Memory B cell (primary cell): ENCODE measurements around the gene EYS.
"Not testable (repeated sequence)": the region's sequence is repeated elsewhere in the genome, so short reads cannot be mapped to it uniquely, and the experiment has no call there.

ENCODE experiments used
- ATAC-seq: fragments of 150-1000 bp; cut with Tn5 transposase; 2 replicates; pipeline ENCODE4 v1.10.0; 2021; ENCODE audit warnings: low read depth, mild to moderate bottlenecking, moderate library complexity
- DNase-seq, 2 donors: peaks; one replicate each; pipeline ENCODE4 v3.0.0; 2022; ENCODE audit warnings: low spot score in 2 of 2
- H3K27ac Mint-ChIP-seq: one replicate; pipeline ENCODE4 v1.8.0; 2022; ENCODE audit warnings: mild to moderate bottlenecking, moderate library complexity, mixed read lengths
- H3K27me3 Mint-ChIP-seq: one replicate; pipeline ENCODE4 v1.8.0; 2022; ENCODE audit warnings: mixed read lengths
- H3K36me3 Mint-ChIP-seq: one replicate; pipeline ENCODE4 v1.8.0; 2022; ENCODE audit warnings: mild to moderate bottlenecking, mixed read lengths
- H3K4me1 Mint-ChIP-seq: one replicate; pipeline ENCODE4 v1.8.0; 2022; ENCODE audit warnings: mixed read lengths
- H3K4me3 Mint-ChIP-seq: one replicate; pipeline ENCODE4 v1.8.0; 2022; ENCODE audit warnings: mild to moderate bottlenecking, moderate library complexity, mixed read lengths
- H3K9me3 Mint-ChIP-seq: one replicate; pipeline ENCODE4 v1.8.0; 2022; ENCODE audit warnings: mixed read lengths

The EYS gene

DNA sequence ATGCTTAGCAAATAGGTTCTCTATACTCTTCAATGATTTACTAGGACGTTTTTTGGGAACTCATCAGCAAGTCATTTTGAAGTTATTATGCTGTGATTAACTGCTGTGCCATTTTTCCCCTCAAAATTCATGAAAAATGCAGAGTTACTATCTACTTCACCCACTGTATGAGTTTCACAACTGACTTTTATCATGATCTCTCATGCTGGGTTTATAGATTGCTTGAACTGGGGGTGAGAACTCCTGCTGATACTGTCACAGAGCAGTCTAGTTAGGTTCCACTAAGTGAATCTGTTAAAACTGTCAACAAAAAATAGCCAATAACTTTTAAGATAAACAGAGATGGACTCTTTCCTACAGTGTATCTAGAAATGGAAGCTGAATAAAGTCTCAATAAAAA is 136.7 kb downstream of the EYS start:
- Mint-ChIP-seq H3K36me3 (no peaks in the 10 kb centered on the region), H3K9me3 (peaks cover 7% of the 10 kb centered on the region), H3K4me3 (no peak overlapping the region), H3K27ac (no peak overlapping the region), H3K4me1 (no peaks in the 10 kb centered on the region), H3K27me3 (no peaks in the 10 kb centered on the region)
- DNase-seq (no peak), ATAC-seq (no peak)

DNA sequence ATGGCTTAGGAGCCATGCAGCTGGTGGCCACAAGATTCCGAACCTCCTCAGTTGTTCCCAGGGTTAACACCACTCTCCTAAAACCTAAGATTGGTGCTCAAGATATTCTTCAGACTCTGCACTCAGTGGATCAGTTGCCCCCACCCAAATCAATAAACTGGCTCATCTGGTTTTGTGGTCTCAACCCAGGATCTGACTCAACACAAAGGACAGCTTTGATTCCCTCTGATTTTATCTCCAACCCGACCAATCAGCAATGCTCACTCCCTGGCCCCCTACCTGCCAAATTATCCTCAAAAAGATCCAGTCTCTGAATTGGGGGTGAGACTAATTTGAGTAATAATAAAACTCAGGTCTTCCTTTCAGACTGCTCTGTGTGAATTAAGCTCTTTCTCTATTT is 137.5 kb downstream of the EYS start:
- H3K9me3 Mint-ChIP-seq: peaks cover 6% of the 10 kb centered on the region
- H3K4me3 Mint-ChIP-seq: no peak overlapping the region
- H3K4me1 Mint-ChIP-seq: no peaks in the 10 kb centered on the region
- H3K27ac Mint-ChIP-seq: no peak overlapping the region
- ATAC-seq (no peak), DNase-seq (no peak)
- H3K27me3 Mint-ChIP-seq: no peaks in the 10 kb centered on the region
- H3K36me3 Mint-ChIP-seq: no peaks in the 10 kb centered on the region

DNA sequence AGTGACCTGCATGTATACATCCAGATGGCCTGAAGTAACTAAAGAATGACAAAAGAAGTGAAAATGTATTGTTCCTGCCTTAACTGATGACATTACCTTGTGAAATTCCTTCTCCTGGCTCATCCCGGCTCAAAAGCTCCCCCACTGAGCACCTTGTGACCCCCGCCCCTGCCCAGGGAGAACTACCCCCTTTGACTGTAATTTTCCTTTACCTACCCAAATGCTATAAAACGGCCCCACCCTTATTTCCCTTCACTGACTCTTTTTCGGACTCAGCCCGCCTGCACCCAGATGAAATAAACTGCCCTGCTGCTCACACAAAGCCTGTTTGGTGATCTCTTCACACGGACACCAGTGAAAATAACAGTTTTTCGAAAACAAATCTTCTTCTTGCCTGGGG is 138.0 kb downstream of the EYS start:
- not testable (repeated sequence) for DNase-seq, H3K4me3 Mint-ChIP-seq, H3K4me1 Mint-ChIP-seq, ATAC-seq, H3K27ac Mint-ChIP-seq, H3K9me3 Mint-ChIP-seq, H3K27me3 Mint-ChIP-seq, H3K36me3 Mint-ChIP-seq

GRCh38 chr6:65566117-65566516 is 140.9 kb downstream of the EYS start:
- ATAC-seq (no peak), DNase-seq (no peak)
- Mint-ChIP-seq H3K27ac (no peak overlapping the region), H3K27me3 (no peaks in the 10 kb centered on the region), H3K4me1 (no peaks in the 10 kb centered on the region), H3K36me3 (no peaks in the 10 kb centered on the region), H3K9me3 (peaks cover 6% of the 10 kb centered on the region), H3K4me3 (no peak overlapping the region)

DNA sequence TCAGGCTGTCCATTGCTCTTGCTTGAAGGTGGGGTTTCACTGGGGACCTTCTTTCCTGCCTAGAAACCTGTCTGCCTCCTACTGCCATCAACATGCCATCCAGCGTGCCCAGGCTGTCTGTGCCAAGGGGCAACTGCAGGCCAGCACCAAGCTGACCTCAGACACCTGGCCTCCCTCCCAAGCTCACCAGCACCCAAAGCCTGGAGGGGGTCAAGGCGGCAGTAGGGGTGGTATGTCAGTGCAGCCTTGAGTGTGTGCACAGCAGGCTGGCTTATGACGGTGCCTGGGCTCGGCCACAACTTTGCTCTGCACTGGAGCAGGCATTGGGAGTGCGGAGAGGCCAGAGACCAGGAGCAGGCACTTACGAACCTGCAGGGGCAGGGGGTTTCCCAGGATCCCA is 149.0 kb downstream of the EYS start:
- H3K27me3 Mint-ChIP-seq: no peaks in the 10 kb centered on the region
- DNase-seq: no peak
- H3K9me3 Mint-ChIP-seq: peaks cover 2% of the 10 kb centered on the region
- no peaks in the 10 kb centered on the region for H3K4me1 Mint-ChIP-seq
- no peaks in the 10 kb centered on the region for H3K36me3 Mint-ChIP-seq
- no peak overlapping the region for H3K27ac Mint-ChIP-seq
- ATAC-seq: no peak
- H3K4me3 Mint-ChIP-seq: no peak overlapping the region

DNA sequence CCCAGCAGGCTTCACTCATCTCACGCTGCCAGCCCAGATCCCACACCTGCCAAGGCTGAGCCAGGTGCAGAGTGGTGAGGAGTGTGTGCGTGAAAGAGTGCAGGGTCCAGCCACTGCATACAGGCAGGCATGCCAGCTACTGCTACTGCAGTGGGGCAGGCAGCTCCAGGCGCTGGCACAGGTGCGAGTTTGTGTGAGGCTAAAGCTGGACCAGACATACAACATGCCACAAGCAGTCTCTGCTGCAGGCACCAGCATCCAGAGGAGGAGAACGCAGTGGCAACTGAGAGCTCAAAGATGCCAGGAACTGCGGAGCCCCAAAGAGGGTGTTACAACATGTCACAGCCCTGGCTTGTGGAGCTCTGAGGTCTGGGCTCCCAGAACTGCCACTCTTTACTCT is 149.8 kb downstream of the EYS start:
- ATAC-seq (no peak), DNase-seq (no peak)
- peaks cover 2% of the 10 kb centered on the region for H3K9me3 Mint-ChIP-seq
- no peak overlapping the region for H3K27ac Mint-ChIP-seq
- no peaks in the 10 kb centered on the region for H3K27me3 Mint-ChIP-seq
- H3K36me3 Mint-ChIP-seq: no peaks in the 10 kb centered on the region
- H3K4me3 Mint-ChIP-seq: no peak overlapping the region
- no peaks in the 10 kb centered on the region for H3K4me1 Mint-ChIP-seq

DNA sequence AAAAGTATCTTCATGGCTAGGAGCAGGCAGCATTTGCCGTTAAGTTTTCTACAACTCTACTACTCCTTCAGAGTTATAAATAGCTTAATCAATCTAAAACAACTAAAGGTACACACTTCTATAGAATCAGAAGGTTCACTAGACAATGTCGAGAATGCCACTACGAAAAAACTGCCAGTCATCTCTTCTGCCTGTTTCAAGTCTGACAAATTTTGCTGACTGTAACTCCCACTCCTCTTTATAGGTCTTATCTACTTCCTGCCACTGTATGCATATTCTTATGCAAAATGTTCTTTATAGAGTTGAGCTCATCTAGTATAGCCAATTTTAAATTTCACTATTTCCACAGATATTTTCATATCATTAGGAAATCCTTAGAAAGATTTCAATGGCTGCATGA is 160.1 kb downstream of the EYS start:
- Mint-ChIP-seq H3K9me3 (peaks cover 2% of the 10 kb centered on the region), H3K4me3 (no peak overlapping the region), H3K27ac (no peak overlapping the region), H3K4me1 (no peaks in the 10 kb centered on the region), H3K27me3 (no peaks in the 10 kb centered on the region), H3K36me3 (no peaks in the 10 kb centered on the region)
- DNase-seq (no peak), ATAC-seq (no peak)

GRCh38 chr6:65545920-65546319 is 161.1 kb downstream of the EYS start:
- Mint-ChIP-seq H3K9me3 (peaks cover 2% of the 10 kb centered on the region), H3K4me3 (no peak overlapping the region), H3K4me1 (no peaks in the 10 kb centered on the region), H3K36me3 (no peaks in the 10 kb centered on the region), H3K27me3 (no peaks in the 10 kb centered on the region), H3K27ac (no peak overlapping the region)
- no peak for ATAC-seq
- DNase-seq: no peak

DNA sequence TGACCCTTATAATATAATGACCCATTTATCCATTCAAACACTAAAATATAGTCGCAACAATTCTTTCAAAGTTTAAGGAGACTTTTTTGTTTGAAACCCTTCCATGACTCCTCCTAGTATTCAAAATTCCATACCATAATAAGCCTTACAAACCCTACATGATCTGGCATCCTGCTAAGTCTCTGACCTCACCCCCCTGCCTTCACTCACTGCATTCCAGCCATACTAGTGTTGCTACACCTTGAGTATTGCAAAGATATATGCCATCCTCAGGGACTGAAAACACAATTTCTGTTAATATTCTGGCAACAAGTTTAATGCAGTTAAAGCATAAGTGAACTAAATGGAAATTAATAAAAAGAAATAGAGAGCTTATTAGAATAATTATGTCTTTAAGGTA is 168.4 kb downstream of the EYS start:
- ATAC-seq: no peak
- DNase-seq: no peak
- H3K4me1 Mint-ChIP-seq: no peaks in the 10 kb centered on the region
- H3K27me3 Mint-ChIP-seq: no peaks in the 10 kb centered on the region
- no peaks in the 10 kb centered on the region for H3K36me3 Mint-ChIP-seq
- H3K4me3 Mint-ChIP-seq: no peak overlapping the region
- peaks cover 3% of the 10 kb centered on the region for H3K9me3 Mint-ChIP-seq
- no peak overlapping the region for H3K27ac Mint-ChIP-seq

DNA sequence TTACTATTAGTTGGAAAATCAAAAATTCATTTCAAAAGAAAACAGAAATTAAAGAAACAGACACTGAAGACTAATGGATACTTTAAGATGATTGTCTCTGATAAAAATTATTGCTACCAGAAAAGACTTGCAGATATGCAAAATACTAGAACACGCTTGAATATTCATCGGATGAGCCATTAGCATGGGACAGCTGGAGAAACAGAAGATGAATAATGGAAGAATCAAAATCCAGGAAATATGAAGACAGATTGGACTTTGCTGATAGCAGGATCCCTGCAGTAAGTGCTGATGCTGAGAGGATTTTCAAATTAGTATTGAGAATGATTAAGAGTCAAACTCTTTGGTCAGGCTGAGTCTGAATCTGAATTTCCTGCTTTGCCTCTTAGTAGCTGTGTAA is 169.4 kb downstream of the EYS start:
- no peaks in the 10 kb centered on the region for H3K27me3 Mint-ChIP-seq
- no peak overlapping the region for H3K27ac Mint-ChIP-seq
- DNase-seq: no peak
- H3K4me3 Mint-ChIP-seq: no peak overlapping the region
- H3K36me3 Mint-ChIP-seq: no peaks in the 10 kb centered on the region
- no peaks in the 10 kb centered on the region for H3K4me1 Mint-ChIP-seq
- no peak for ATAC-seq
- peaks cover 3% of the 10 kb centered on the region for H3K9me3 Mint-ChIP-seq

- H3K36me3 Mint-ChIP-seq: no peaks in the 10 kb centered on the region
- DNase-seq: no peak
- H3K27ac Mint-ChIP-seq: no peak overlapping the region
- H3K4me1 Mint-ChIP-seq: no peaks in the 10 kb centered on the region
- H3K27me3 Mint-ChIP-seq: no peaks in the 10 kb centered on the region
- ATAC-seq: no peak
- H3K4me3 Mint-ChIP-seq: no peak overlapping the region
- H3K9me3 Mint-ChIP-seq: peaks cover 2% of the 10 kb centered on the region
Observed at GRCh38 chr6:65531533-65531932, 175.5 kb downstream of the EYS start.

DNA sequence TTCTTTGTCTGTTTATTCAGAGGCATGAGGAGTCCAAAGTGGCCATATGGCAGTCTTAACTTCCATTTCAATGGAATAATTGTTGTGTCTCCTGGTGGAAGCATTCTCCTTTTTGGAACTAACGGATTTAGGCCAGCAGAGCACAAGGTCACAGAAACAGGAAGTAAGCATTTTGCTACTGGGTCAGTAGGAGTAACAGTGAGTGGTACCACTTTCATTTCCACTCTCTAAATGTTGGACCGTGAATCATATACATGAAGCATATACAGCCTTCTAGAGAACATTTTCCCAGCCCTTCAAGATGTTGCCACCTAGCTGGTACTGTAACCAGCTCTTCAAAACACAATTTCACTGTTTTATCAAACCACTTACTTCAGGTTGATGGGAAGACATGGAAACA is 182.8 kb downstream of the EYS start:
- no peak for ATAC-seq
- Mint-ChIP-seq H3K36me3 (no peaks in the 10 kb centered on the region), H3K27me3 (no peaks in the 10 kb centered on the region), H3K4me3 (no peak overlapping the region), H3K9me3 (peaks cover 2% of the 10 kb centered on the region), H3K4me1 (no peaks in the 10 kb centered on the region), H3K27ac (no peak overlapping the region)
- no peak for DNase-seq

DNA sequence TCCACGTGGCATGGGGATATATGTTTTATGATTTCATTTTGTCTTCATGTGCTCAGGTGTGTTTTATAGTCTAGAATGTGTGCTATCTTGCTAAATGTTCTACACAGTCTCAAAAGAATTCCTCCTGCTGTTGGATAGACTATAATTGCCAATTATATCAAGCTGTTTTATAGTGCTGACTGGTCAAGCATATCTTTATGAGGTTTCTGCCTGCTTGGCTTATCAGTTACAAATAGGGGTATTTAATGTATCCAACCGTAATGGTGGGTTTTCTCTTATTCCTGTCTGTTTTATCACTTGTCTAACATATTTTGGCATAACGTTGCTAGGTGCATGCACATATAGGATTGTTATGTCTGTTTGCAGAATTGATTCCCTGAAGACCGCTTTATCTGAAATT is 201.3 kb downstream of the EYS start:
- no peaks in the 10 kb centered on the region for H3K4me1 Mint-ChIP-seq
- no peaks in the 10 kb centered on the region for H3K36me3 Mint-ChIP-seq
- no peak overlapping the region for H3K4me3 Mint-ChIP-seq
- no peaks in the 10 kb centered on the region for H3K27me3 Mint-ChIP-seq
- DNase-seq: no peak
- peaks cover 2% of the 10 kb centered on the region for H3K9me3 Mint-ChIP-seq
- no peak for ATAC-seq
- H3K27ac Mint-ChIP-seq: no peak overlapping the region

DNA sequence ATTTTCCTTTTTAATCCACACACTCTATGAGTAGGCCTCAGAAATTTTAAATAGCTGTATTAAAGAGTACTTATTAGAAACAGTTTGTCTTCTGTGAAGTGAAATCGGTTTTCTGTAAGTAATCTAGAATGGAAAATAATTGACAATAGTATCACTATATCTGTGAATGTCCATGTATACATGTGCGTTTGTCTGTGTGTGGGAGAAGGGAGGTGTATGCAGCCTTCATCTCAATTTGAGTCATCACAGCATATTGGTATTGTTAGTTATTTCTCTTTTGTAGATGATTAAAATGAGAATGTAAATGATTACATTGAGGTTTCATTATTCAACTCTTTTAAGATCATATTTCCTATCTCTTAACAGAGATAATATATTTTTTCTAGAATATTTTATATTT is 206.0 kb downstream of the EYS start:
- DNase-seq (no peak), ATAC-seq (no peak)

GRCh38 chr6:65483652-65484051 is 223.4 kb downstream of the EYS start:
- H3K4me3 Mint-ChIP-seq, H3K36me3 Mint-ChIP-seq, DNase-seq, H3K27ac Mint-ChIP-seq, H3K9me3 Mint-ChIP-seq, H3K4me1 Mint-ChIP-seq, H3K27me3 Mint-ChIP-seq, ATAC-seq: not testable (repeated sequence)

More for the DNA sequence above, 206.0 kb downstream of the EYS start:
- no peak overlapping the region for H3K4me3 Mint-ChIP-seq
- no peak overlapping the region for H3K27ac Mint-ChIP-seq
- H3K36me3 Mint-ChIP-seq: no peaks in the 10 kb centered on the region
- no peaks in the 10 kb centered on the region for H3K4me1 Mint-ChIP-seq
- H3K9me3 Mint-ChIP-seq: peaks cover 4% of the 10 kb centered on the region
- H3K27me3 Mint-ChIP-seq: no peaks in the 10 kb centered on the region

DNA sequence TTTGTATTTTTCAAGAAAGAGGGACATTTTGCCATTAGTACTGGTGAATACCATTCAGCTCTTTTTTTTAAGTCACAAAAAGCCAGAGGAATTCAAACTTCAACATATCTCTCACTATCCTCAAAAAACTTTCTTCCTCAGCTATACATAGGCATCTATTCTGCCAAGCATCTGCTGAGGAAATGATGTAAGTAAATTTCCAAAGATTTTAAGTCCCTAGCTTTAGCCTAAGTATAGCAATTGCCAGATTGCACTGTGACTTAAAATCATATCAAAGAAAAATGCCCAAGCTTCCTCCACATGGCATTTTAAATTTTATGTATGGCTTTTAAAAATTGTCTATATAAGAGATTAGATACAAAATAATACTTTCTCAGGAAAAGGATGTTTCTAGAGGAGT is 237.4 kb downstream of the EYS start:
- no peak overlapping the region for H3K4me3 Mint-ChIP-seq
- peaks cover 6% of the 10 kb centered on the region for H3K9me3 Mint-ChIP-seq
- no peaks in the 10 kb centered on the region for H3K4me1 Mint-ChIP-seq
- ATAC-seq (no peak), DNase-seq (no peak)
- H3K27ac Mint-ChIP-seq: no peak overlapping the region
- H3K27me3 Mint-ChIP-seq: no peaks in the 10 kb centered on the region
- no peaks in the 10 kb centered on the region for H3K36me3 Mint-ChIP-seq
